Mononuclear cell (primary cell): ENCODE data around the gene GSTA4. TPM values are rescaled to one million over a fixed set of nuclear protein-coding genes. Genes with fewer than 3 reads are reported as not detected.
"Not testable (repeated sequence)": the region's sequence is repeated elsewhere in the genome, so short reads cannot be mapped to it uniquely, and the experiment has no call there.

Experiments
- H3K27me3 ChIP-seq: 2 replicates; pipeline ENCODE4 v1.6.0; 2011; ENCODE audit warnings: low read length, control low read depth; ENCODE audit not compliant: insufficient read depth
- H3K4me1 ChIP-seq: 2 replicates; pipeline ENCODE4 v1.5.1; 2011; ENCODE audit warnings: mild to moderate bottlenecking, low read length, control low read depth; ENCODE audit not compliant: insufficient read depth
- H3K4me3 ChIP-seq: 2 replicates; pipeline ENCODE4 v1.5.1; 2011; ENCODE audit warnings: mild to moderate bottlenecking, low read length, moderate library complexity
- H3K9me3 ChIP-seq: 2 replicates; pipeline ENCODE4 v1.5.1; 2011; ENCODE audit warnings: low read depth, mild to moderate bottlenecking, control low read depth, low read length
- total RNA-seq: library from RNA; depleted of rRNA; stranded (reverse); fragments of >200 nt; gene quantifications from one replicate; pipeline ENCODE4 v1.2.3, GENCODE V29; 2012

Gene GSTA4
- total RNA-seq = 0.63 TPM

GRCh38 chr6:52995089-52995912 lies at the start of gene GSTA4:
GSTA4 (minus strand) TSS chr6:52995284; CDS start chr6:52994243, 1,041 bp downstream.
- not testable (repeated sequence) for H3K27me3 ChIP-seq, H3K9me3 ChIP-seq
- Histone ChIP-seq H3K4me3 (peak within 1 kb of the TSS; percentile 61), H3K4me1 (peaks cover 23% of the 10 kb centered on the region)

DNA sequence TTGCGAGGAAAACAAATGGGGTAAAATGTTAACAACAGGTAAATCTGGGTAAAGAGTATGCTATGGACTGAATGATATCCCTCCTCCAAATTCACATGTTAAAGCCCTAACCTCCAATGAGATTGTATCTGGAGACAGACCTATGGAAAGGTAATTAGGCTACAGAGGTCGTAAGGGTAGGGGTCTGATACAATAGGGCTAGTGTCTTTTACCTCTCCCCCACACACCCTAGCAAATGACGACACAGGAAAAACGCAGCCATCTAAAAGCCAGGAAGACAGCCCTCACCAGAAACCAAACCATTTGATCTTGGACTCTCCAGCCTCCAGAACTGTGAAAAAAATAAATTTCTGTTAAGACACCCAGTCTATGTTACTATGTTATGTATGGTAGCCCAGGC lies 49.5 kb upstream of the GSTA4 start:
- Histone ChIP-seq H3K4me3 (no peak overlapping the region), H3K9me3 (no peaks in the 10 kb centered on the region), H3K27me3 (no peaks in the 10 kb centered on the region), H3K4me1 (peaks cover 13% of the 10 kb centered on the region)

DNA sequence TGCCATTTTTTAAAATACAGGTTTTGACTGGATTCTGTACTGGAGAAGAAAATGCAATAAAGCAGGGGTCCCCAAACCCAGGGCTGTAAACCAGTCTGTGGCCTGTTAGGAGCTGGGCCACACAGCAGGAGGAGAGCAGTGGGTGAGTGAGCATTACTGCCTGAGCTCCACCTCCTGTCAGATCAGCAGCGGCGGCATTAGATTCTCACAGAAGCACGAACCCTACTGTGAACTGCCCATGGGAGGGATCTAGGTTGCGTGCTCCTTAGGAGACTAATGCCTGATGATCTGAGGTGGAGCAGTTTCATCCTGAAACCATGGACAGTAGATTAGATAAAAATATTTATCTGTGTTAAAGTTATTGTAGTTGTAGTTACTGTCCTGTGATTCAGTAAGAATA lies 49.0 kb upstream of the GSTA4 start:
- Histone ChIP-seq H3K4me1 (peaks cover 13% of the 10 kb centered on the region), H3K9me3 (no peaks in the 10 kb centered on the region), H3K4me3 (no peak overlapping the region), H3K27me3 (no peaks in the 10 kb centered on the region)

- Histone ChIP-seq H3K4me3 (no peak overlapping the region), H3K4me1 (peaks cover 8% of the 10 kb centered on the region), H3K9me3 (no peaks in the 10 kb centered on the region), H3K27me3 (no peaks in the 10 kb centered on the region)
Observed at GRCh38 chr6:53043581-53043980, 48.5 kb upstream of the GSTA4 start.

- no peak overlapping the region for H3K4me3 ChIP-seq
- no peaks in the 10 kb centered on the region for H3K27me3 ChIP-seq
- no peaks in the 10 kb centered on the region for H3K9me3 ChIP-seq
- no peaks in the 10 kb centered on the region for H3K4me1 ChIP-seq
Observed at GRCh38 chr6:53042112-53042511, 47.0 kb upstream of the GSTA4 start.

GRCh38 chr6:53041356-53041755 lies 46.3 kb upstream of the GSTA4 start:
- no peaks in the 10 kb centered on the region for H3K9me3 ChIP-seq
- H3K27me3 ChIP-seq = no peaks in the 10 kb centered on the region
- H3K4me3 ChIP-seq = no peak overlapping the region
- no peaks in the 10 kb centered on the region for H3K4me1 ChIP-seq

- Histone ChIP-seq H3K9me3 (no peaks in the 10 kb centered on the region), H3K27me3 (no peaks in the 10 kb centered on the region), H3K4me1 (no peaks in the 10 kb centered on the region), H3K4me3 (no peak overlapping the region)
Observed at GRCh38 chr6:53038596-53038995, 43.5 kb upstream of the GSTA4 start.

GRCh38 chr6:53038141-53038540 lies 43.1 kb upstream of the GSTA4 start:
- no peaks in the 10 kb centered on the region for H3K4me1 ChIP-seq

DNA sequence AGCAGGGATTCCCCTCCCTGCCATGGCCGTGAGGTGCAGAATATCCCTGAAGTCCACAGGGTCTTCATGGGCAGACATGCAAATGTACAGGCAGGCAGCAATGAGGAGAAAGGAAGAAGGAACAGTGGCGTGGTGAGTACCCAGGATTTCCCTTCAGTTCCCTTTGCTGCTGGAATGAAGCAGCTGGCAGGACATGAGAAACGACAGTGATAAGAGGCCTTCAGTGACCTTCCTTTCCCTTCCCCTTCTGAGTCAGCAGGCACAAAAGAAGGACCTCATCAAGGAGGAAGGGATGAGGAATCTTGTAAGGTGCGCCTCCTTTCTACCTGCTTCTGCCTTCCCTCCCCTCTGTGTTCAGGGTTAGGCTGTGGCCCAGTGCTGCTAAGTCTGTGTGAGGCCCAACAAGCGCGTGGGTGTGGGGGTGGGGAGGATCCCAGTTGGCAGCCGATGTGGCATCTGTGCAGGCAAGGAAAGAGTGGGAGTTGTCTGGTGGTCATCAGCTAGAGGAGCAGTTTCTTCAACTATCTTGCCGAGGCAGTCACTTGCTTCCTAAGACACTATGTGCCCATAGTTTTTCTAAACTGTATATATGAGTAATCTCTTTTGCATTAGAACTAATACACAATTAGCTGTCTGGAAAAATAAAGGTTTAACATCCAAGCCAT lies 40.6 kb upstream of the GSTA4 start:
- H3K4me3 ChIP-seq = no peak overlapping the region

More at GRCh38 chr6:53038141-53038540, 43.1 kb upstream of the GSTA4 start:
- Histone ChIP-seq H3K27me3 (no peaks in the 10 kb centered on the region), H3K4me3 (no peak overlapping the region), H3K9me3 (no peaks in the 10 kb centered on the region)

DNA sequence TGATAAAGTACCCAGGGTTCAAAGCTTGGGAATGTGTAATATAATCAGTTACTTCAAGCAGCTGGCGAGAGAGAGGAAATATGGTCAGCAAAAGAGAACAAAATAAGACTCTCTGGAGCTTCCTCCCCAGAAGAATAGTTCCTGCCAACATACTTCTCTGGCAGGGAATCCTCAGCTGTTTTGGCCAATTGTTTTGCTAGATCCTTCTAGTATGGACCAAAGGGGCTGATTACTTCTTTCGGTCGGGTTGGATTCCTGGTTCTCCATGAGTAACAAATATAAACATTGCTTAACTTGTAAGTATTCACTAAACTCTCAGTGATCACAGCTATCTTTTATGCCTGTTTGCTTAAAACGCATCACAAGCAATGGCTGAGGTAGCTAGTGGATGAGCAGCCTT lies 38.7 kb upstream of the GSTA4 start:
- H3K9me3 ChIP-seq = no peaks in the 10 kb centered on the region
- H3K4me1 ChIP-seq = no peaks in the 10 kb centered on the region
- no peaks in the 10 kb centered on the region for H3K27me3 ChIP-seq
- no peak overlapping the region for H3K4me3 ChIP-seq

More for the DNA sequence above, 40.6 kb upstream of the GSTA4 start:
- H3K27me3 ChIP-seq = no peaks in the 10 kb centered on the region
- H3K4me1 ChIP-seq = no peaks in the 10 kb centered on the region
- no peaks in the 10 kb centered on the region for H3K9me3 ChIP-seq

- no peaks in the 10 kb centered on the region for H3K9me3 ChIP-seq
- no peaks in the 10 kb centered on the region for H3K4me1 ChIP-seq
Observed at GRCh38 chr6:53032849-53033248, 37.8 kb upstream of the GSTA4 start.

GRCh38 chr6:53031281-53031680 lies 36.2 kb upstream of the GSTA4 start:
- H3K9me3 ChIP-seq = no peaks in the 10 kb centered on the region
- H3K27me3 ChIP-seq = no peaks in the 10 kb centered on the region
- H3K4me3 ChIP-seq = no peak overlapping the region
- no peaks in the 10 kb centered on the region for H3K4me1 ChIP-seq

More at GRCh38 chr6:53032849-53033248, 37.8 kb upstream of the GSTA4 start:
- Histone ChIP-seq H3K27me3 (no peaks in the 10 kb centered on the region), H3K4me3 (no peak overlapping the region)

DNA sequence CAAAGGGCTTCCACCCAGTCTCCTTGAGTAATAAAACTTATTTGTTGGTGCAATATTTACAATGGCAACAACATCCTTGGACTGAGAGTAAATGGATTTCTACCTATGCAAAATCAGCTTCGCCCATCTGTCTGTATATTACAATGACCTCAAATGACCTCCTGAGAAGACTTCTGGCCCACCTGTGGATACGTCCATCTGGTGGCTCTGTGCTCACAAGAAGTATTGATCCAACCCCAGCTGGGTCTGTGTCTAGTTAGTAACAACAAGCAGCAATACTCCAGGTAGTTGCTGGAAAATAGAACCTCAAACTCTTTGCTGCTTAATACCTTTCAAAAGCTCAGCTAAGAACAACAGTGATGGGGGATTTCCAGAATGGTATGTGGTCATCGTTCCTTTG lies 34.7 kb upstream of the GSTA4 start:
- no peaks in the 10 kb centered on the region for H3K9me3 ChIP-seq
- H3K4me1 ChIP-seq = no peaks in the 10 kb centered on the region
- H3K27me3 ChIP-seq = no peaks in the 10 kb centered on the region
- no peak overlapping the region for H3K4me3 ChIP-seq

DNA sequence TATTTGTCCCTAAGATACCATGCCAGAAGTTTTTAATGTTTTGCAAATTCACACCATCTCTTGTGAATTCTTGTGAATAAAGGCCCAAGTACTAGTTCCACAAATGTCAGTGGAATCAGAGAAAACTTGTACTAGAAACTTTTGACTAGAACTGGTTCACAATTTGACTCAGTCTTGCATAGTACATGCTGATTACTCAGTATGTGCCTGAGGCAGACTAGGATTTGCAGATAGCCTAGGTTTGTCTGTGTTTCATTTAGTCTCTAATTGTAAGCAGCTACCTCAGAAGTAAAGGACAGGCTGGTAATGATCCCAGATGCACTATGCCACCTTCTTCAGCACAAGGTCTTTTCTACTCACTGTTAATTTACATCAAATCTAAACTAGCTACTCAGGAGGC lies 34.2 kb upstream of the GSTA4 start:
- Histone ChIP-seq H3K27me3 (no peaks in the 10 kb centered on the region), H3K4me1 (no peaks in the 10 kb centered on the region), H3K4me3 (no peak overlapping the region), H3K9me3 (no peaks in the 10 kb centered on the region)

- H3K4me3 ChIP-seq = no peak overlapping the region
- H3K9me3 ChIP-seq = no peaks in the 10 kb centered on the region
- H3K4me1 ChIP-seq = no peaks in the 10 kb centered on the region
- H3K27me3 ChIP-seq = no peaks in the 10 kb centered on the region
Observed at GRCh38 chr6:53028467-53028866, 33.4 kb upstream of the GSTA4 start.
